ENCODE results near the gene EPYC.

Gene EPYC

GRCh38 chr12:91040096-91040755 lies 35.5 kb upstream of the EPYC start:
- no peaks in the 10 kb centered on the region for H3K36me3 Mint-ChIP-seq (ENCODE audit: low read depth)
- TF ChIP-seq CTCF (IDR thresholded peaks at IDR 0.05) = no peak
- H3K9me3 Mint-ChIP-seq = no peaks in the 10 kb centered on the region
- DNase-seq = no peak
- H3K27ac Mint-ChIP-seq = no peak overlapping the region
- no peaks in the 10 kb centered on the region for H3K4me1 Mint-ChIP-seq
- H3K4me3 Mint-ChIP-seq = no peak overlapping the region
- no peaks in the 10 kb centered on the region for H3K27me3 Mint-ChIP-seq (ENCODE audit: low read depth, poor library complexity)

- Mint-ChIP-seq H3K9me3 (no peaks in the 10 kb centered on the region), H3K4me1 (no peaks in the 10 kb centered on the region)
- DNase-seq = no peak
Observed at GRCh38 chr12:91037276-91037675, 32.5 kb upstream of the EPYC start.

GRCh38 chr12:91033251-91033650 lies 28.5 kb upstream of the EPYC start:
- no peak for TF ChIP-seq CTCF (IDR thresholded peaks at IDR 0.05)
- no peaks in the 10 kb centered on the region for H3K36me3 Mint-ChIP-seq (ENCODE audit: low read depth)
- H3K27me3 Mint-ChIP-seq (ENCODE audit: low read depth, poor library complexity) = no peaks in the 10 kb centered on the region
- no peak for DNase-seq
- no peaks in the 10 kb centered on the region for H3K4me1 Mint-ChIP-seq
- H3K9me3 Mint-ChIP-seq = no peaks in the 10 kb centered on the region
- H3K4me3 Mint-ChIP-seq = no peak overlapping the region
- no peak overlapping the region for H3K27ac Mint-ChIP-seq

More at GRCh38 chr12:91037276-91037675, 32.5 kb upstream of the EPYC start:
- no peak overlapping the region for H3K4me3 Mint-ChIP-seq
- TF ChIP-seq CTCF (IDR thresholded peaks at IDR 0.05) = no peak
- no peaks in the 10 kb centered on the region for H3K36me3 Mint-ChIP-seq (ENCODE audit: low read depth)
- H3K27ac Mint-ChIP-seq = no peak overlapping the region
- no peaks in the 10 kb centered on the region for H3K27me3 Mint-ChIP-seq (ENCODE audit: low read depth, poor library complexity)

- Mint-ChIP-seq H3K9me3 (peaks cover 3% of the 10 kb centered on the region), H3K27me3 (ENCODE audit: low read depth, poor library complexity) (no peaks in the 10 kb centered on the region), H3K27ac (no peak overlapping the region), H3K4me1 (no peaks in the 10 kb centered on the region), H3K4me3 (no peak overlapping the region), H3K36me3 (ENCODE audit: low read depth) (no peaks in the 10 kb centered on the region)
- DNase-seq = no peak
- TF ChIP-seq CTCF (IDR thresholded peaks at IDR 0.05) = no peak
Observed at GRCh38 chr12:91023326-91024004, 18.7 kb upstream of the EPYC start.

GRCh38 chr12:91021076-91021475 lies 16.3 kb upstream of the EPYC start:
- peaks cover 4% of the 10 kb centered on the region for H3K27me3 Mint-ChIP-seq (ENCODE audit: low read depth, poor library complexity)
- no peaks in the 10 kb centered on the region for H3K4me1 Mint-ChIP-seq
- TF ChIP-seq CTCF (IDR thresholded peaks at IDR 0.05) = no peak
- no peak overlapping the region for H3K4me3 Mint-ChIP-seq
- peaks cover 3% of the 10 kb centered on the region for H3K9me3 Mint-ChIP-seq
- no peak for DNase-seq
- no peaks in the 10 kb centered on the region for H3K36me3 Mint-ChIP-seq (ENCODE audit: low read depth)
- no peak overlapping the region for H3K27ac Mint-ChIP-seq

- Mint-ChIP-seq H3K36me3 (ENCODE audit: low read depth) (no peaks in the 10 kb centered on the region), H3K9me3 (peaks cover 9% of the 10 kb centered on the region), H3K27me3 (ENCODE audit: low read depth, poor library complexity) (peaks cover 4% of the 10 kb centered on the region), H3K27ac (no peak overlapping the region), H3K4me1 (no peaks in the 10 kb centered on the region), H3K4me3 (no peak overlapping the region)
- TF ChIP-seq CTCF (IDR thresholded peaks at IDR 0.05) = no peak
- no peak for DNase-seq
Observed at GRCh38 chr12:91019455-91019854, 14.7 kb upstream of the EPYC start.

Data from nephron progenitor cell (in vitro differentiated cells).